Ascending aorta (tissue), 2 donors: ENCODE results near the gene GFAP. TPM values are rescaled to one million over a fixed set of nuclear protein-coding genes. Genes with fewer than 3 reads are reported as not detected.

ENCODE experiments used
- DNase-seq, 2 donors: peaks; one replicate each; pipeline ENCODE4 v3.0.0-alpha.2; 2019; ENCODE audit warnings: low spot score in 2 of 2
- H3K27ac ChIP-seq, 2 donors: fragments of 200-600 bp; sonication (generic); one replicate each; pipeline ENCODE4 v1.5.1; 2016 to 2017; ENCODE audit warnings: mild to moderate bottlenecking in 1 of 2
- H3K27me3 ChIP-seq: fragments of 200-600 bp; sonication (generic); one replicate; pipeline ENCODE4 v1.5.1; 2017
- H3K36me3 ChIP-seq, 2 donors: fragments of 200-600 bp; sonication (generic); one replicate each; pipeline ENCODE4 v1.5.1; 2016
- H3K4me1 ChIP-seq, 2 donors: fragments of 200-600 bp; sonication (generic); one replicate each; pipeline ENCODE4 v1.5.1; 2016 to 2017; ENCODE audit warnings: mild to moderate bottlenecking in 1 of 2
- H3K4me3 ChIP-seq, 2 donors: fragments of 200-600 bp; sonication (generic); one replicate each; pipeline ENCODE4 v1.5.1; 2016 to 2017; ENCODE audit warnings: mild to moderate bottlenecking in 1 of 2
- H3K9me3 ChIP-seq, 2 donors: fragments of 200-600 bp; sonication (generic); one replicate each; pipeline ENCODE4 v1.5.1; 2016
- CTCF ChIP-seq, 3 experiments: fragments of 200-600 bp in 2 of 3; fragments of 450-650 bp in 1 of 3; sonication (generic) in 2 of 3; IDR thresholded peaks; one replicate each; pipeline ENCODE4 v1.5.1; 2016 to 2019; ENCODE audit warnings: antibody characterized with exemption in 3 of 3, mild to moderate bottlenecking in 1 of 3, moderate library complexity in 1 of 3
- intact Hi-C: fragments of 100-400 bp; cut with DNase I; formaldehyde crosslinking; loops from one replicate; pipeline ENCODE4 v1.15.1; 2023
- total RNA-seq: library from RNA; depleted of rRNA; stranded (reverse); fragments of >200 nt; gene quantifications from one replicate; pipeline ENCODE4 v1.1.0, GENCODE V29; 2016

GFAP gene
- total RNA-seq, 1 donor from 2014 or later, result 1.7 TPM

GRCh38 chr17:44924107-44924544 lies 8.8 kb upstream of the GFAP start:
- no peaks in the 10 kb centered on the region for H3K36me3 ChIP-seq
- no peak overlapping the region for H3K27ac ChIP-seq
- H3K9me3 ChIP-seq, result no peaks in the 10 kb centered on the region
- H3K4me1 ChIP-seq, result no peaks in the 10 kb centered on the region
- no peaks in the 10 kb centered on the region for H3K27me3 ChIP-seq
- no peak for TF ChIP-seq CTCF (IDR thresholded peaks at IDR 0.05)
- DNase-seq, result no peak
- H3K4me3 ChIP-seq, result no peak overlapping the region
- intact Hi-C loops, result no loop called here

GRCh38 chr17:44922746-44923470 lies 7.6 kb upstream of the GFAP start:
- Histone ChIP-seq H3K27me3 (no peaks in the 10 kb centered on the region), H3K4me3 (no peak overlapping the region), H3K9me3 (no peaks in the 10 kb centered on the region), H3K27ac (no peak overlapping the region), H3K36me3 (no peaks in the 10 kb centered on the region), H3K4me1 (no peaks in the 10 kb centered on the region)
- DNase-seq, result no peak
- no peak for TF ChIP-seq CTCF (IDR thresholded peaks at IDR 0.05)
- intact Hi-C loops, result no loop called here

GRCh38 chr17:44922136-44922535 lies 6.8 kb upstream of the GFAP start:
- H3K36me3 ChIP-seq, result no peaks in the 10 kb centered on the region
- no peak overlapping the region for H3K27ac ChIP-seq
- no peaks in the 10 kb centered on the region for H3K9me3 ChIP-seq
- DNase-seq, result no peak
- H3K27me3 ChIP-seq, result no peaks in the 10 kb centered on the region
- no peak overlapping the region for H3K4me3 ChIP-seq
- H3K4me1 ChIP-seq, result peaks cover 4 to 5% of the 10 kb centered on the region in 2 donors
- intact Hi-C loops, result no loop called here
- no peak for TF ChIP-seq CTCF (IDR thresholded peaks at IDR 0.05)

- no peaks in the 10 kb centered on the region for H3K27me3 ChIP-seq
- no peak for TF ChIP-seq CTCF (IDR thresholded peaks at IDR 0.05)
- DNase-seq, result no peak
- peaks cover 11% of the 10 kb centered on the region in 2 donors for H3K4me1 ChIP-seq
- no peak overlapping the region for H3K27ac ChIP-seq
- intact Hi-C loops, result loop anchor here (2.0 kb wide), 2 partner anchors 177 to 211 kb away; partner anchors contain the start of gene PLCD3
- H3K36me3 ChIP-seq, result no peaks in the 10 kb centered on the region
- H3K9me3 ChIP-seq, result no peaks in the 10 kb centered on the region
- no peak overlapping the region for H3K4me3 ChIP-seq
Measured at GRCh38 chr17:44921122-44921882, 6.0 kb upstream of the GFAP start.

GRCh38 chr17:44920565-44920940 lies 5.3 kb upstream of the GFAP start:
- Histone ChIP-seq H3K4me3 (no peak overlapping the region), H3K36me3 (no peaks in the 10 kb centered on the region), H3K27me3 (no peaks in the 10 kb centered on the region), H3K9me3 (no peaks in the 10 kb centered on the region), H3K4me1 (peaks cover 12 to 19% of the 10 kb centered on the region in 2 donors), H3K27ac (no peak overlapping the region)
- TF ChIP-seq CTCF (IDR thresholded peaks at IDR 0.05), result no peak
- DNase-seq, result no peak
- intact Hi-C loops, result loop anchor here (1.0 to 2.0 kb wide), 3 partner anchors 102 to 212 kb away; partner anchors contain the start of gene PLCD3
